ENCODE data around the gene RPRML. TPM values are rescaled to one million over a fixed set of nuclear protein-coding genes. Genes with fewer than 3 reads are reported as not detected.
"Not testable (repeated sequence)": the region's sequence is repeated elsewhere in the genome, so short reads cannot be mapped to it uniquely, and the experiment has no call there.

RPRML gene
- under 1 TPM in 3 of 4 donors, not detected in 1; 0.19 to 0.43 (median 0.32) TPM for total RNA-seq
- polyA plus RNA-seq, result under 1 TPM in 2 of 3 donors, not detected in 1; 0.03 to 0.30 TPM
- long read RNA-seq, donor 1, result 0 reads
- long read RNA-seq, donor 2, result 0 reads

GRCh38 chr17:46979147-46979863, at the start of gene RPRML:
Gene RPRML, minus strand, starts transcription at chr17:46979253. Its CDS starts 246 bp downstream, at chr17:46979007.
- ATAC-seq, result peak; percentile 54 to 66 (median 60)

GRCh38 chr17:47016966-47017365, 37.9 kb upstream of the RPRML start:
- H3K27me3 ChIP-seq (ENCODE audit: insufficient read depth in 3 of 3, low read length in 2 of 3); H3K4me3 ChIP-seq; intact Hi-C loops (cut with DNase I); H3K36me3 ChIP-seq (ENCODE audit: insufficient read depth in 1 of 2, low read depth in 1 of 2); H3K4me1 ChIP-seq; ATAC-seq; H3K9me3 ChIP-seq; H3K27ac ChIP-seq; DNase-seq: not testable (repeated sequence)
- WGBS, 3 donors, result 89 to 96% (median 90%) methylated on average over 9 to 11 of the region's 15 CpGs

More at GRCh38 chr17:46979147-46979863, at the start of gene RPRML:
- peaks cover 0 to 42% (median 9%) of the 10 kb centered on the region in 3 donors for H3K27me3 ChIP-seq (ENCODE audit: insufficient read depth in 3 of 3, low read length in 2 of 3)
- H3K9me3 ChIP-seq, result no peaks in the 10 kb centered on the region
- peak within 1 kb of the TSS; percentile 77 for H3K4me3 ChIP-seq
- H3K36me3 ChIP-seq (ENCODE audit: insufficient read depth in 1 of 2, low read depth in 1 of 2), result no peaks in the 10 kb centered on the region
- WGBS, 3 donors, result 0 to 2% (median 1%) methylated on average over 35 to 57 of the region's 57 CpGs
- TF ChIP-seq CTCF (IDR thresholded peaks at IDR 0.05), result no peak
- intact Hi-C loops (cut with DNase I), result no loop called here
- H3K4me1 ChIP-seq, result peaks cover 16% of the 10 kb centered on the region
- DNase-seq, result peak; percentile 30 to 66
- no peak within 1 kb of the TSS for H3K27ac ChIP-seq

- no peak overlapping the region for H3K27ac ChIP-seq
Observed at GRCh38 chr17:47013341-47013740, 34.3 kb upstream of the RPRML start.

GRCh38 chr17:47012457-47012856, 33.4 kb upstream of the RPRML start:
- DNase-seq (no peak), ATAC-seq (no peak)
- Histone ChIP-seq H3K27me3 (ENCODE audit: insufficient read depth in 3 of 3, low read length in 2 of 3) (no peaks in the 10 kb centered on the region), H3K4me3 (no peak overlapping the region), H3K36me3 (ENCODE audit: insufficient read depth in 1 of 2, low read depth in 1 of 2) (no peaks in the 10 kb centered on the region), H3K4me1 (no peaks in the 10 kb centered on the region), H3K27ac (no peak overlapping the region), H3K9me3 (no peaks in the 10 kb centered on the region)
- no peak for TF ChIP-seq CTCF (IDR thresholded peaks at IDR 0.05)
- intact Hi-C loops (cut with DNase I), result no loop called here

More at GRCh38 chr17:47013341-47013740, 34.3 kb upstream of the RPRML start:
- Histone ChIP-seq H3K4me1 (no peaks in the 10 kb centered on the region), H3K27me3 (ENCODE audit: insufficient read depth in 3 of 3, low read length in 2 of 3) (no peaks in the 10 kb centered on the region), H3K4me3 (no peak overlapping the region), H3K36me3 (ENCODE audit: insufficient read depth in 1 of 2, low read depth in 1 of 2) (no peaks in the 10 kb centered on the region), H3K9me3 (no peaks in the 10 kb centered on the region)
- intact Hi-C loops (cut with DNase I), result no loop called here
- TF ChIP-seq CTCF (IDR thresholded peaks at IDR 0.05), result no peak
- DNase-seq (no peak), ATAC-seq (no peak)
- 75 to 79% (median 77%) methylated on average over 2 of the region's 2 CpGs for WGBS, 3 donors

- ATAC-seq, result no peak
- Histone ChIP-seq H3K4me1 (no peaks in the 10 kb centered on the region), H3K9me3 (no peaks in the 10 kb centered on the region), H3K27me3 (ENCODE audit: insufficient read depth in 3 of 3, low read length in 2 of 3) (no peaks in the 10 kb centered on the region), H3K36me3 (ENCODE audit: insufficient read depth in 1 of 2, low read depth in 1 of 2) (no peaks in the 10 kb centered on the region), H3K27ac (no peak overlapping the region), H3K4me3 (no peak overlapping the region)
- intact Hi-C loops (cut with DNase I), result no loop called here
- no peak for DNase-seq
- 85 to 88% (median 86%) methylated on average over 14 of the region's 14 CpGs for WGBS, 3 donors
- no peak for TF ChIP-seq CTCF (IDR thresholded peaks at IDR 0.05)
Observed at GRCh38 chr17:47009759-47010594, 30.9 kb upstream of the RPRML start.
